Femur (tissue), 1 donor: ENCODE results near the gene NXPH4.

Source experiments
- DNase-seq: peaks from one replicate; pipeline ENCODE4 v3.0.0-alpha.2; 2017

The NXPH4 gene

DNA sequence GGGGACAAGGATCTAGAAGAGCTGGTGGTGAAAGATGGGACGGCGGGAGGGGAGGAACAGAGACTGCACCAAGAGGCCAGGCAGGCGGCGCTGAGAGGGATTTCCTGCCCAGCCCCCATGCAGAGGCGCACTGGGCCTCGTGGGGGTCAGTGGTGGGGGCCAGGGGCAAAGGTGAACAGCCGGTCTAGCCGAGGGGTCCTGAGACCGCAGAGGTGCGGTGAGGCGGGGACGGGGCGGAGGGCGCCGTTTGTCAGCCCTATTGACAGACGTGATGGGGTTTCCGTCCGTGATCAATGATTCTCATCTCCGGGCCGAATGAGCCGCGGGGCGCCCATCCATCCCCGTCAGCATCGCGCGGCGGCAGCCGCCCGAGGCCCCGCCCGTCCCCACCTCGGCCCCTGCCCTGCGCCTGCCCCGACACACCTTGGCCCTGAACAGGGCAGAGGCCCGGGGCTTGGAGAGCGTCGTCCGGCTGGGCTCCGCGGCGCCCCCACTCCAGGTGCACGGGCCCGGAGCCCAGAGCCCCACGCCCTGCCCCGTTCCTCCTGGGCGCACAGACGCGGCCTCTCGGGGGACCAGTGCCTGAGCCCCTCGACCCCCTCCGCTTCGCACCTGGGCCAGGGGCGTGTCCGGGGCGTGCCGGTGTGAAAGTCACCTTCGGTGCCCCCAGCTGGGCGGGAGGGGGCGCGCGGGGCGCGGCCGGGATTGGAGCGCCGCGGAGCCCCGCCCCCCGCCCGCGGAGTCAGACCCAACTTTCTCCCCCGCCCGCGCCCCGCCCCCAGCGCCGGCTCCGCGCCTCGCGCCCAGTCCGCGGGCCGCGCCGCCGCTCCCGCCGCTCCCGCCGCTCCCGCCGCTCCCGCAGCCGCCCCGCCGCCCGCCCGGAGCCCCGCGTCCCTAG, at the start of gene NXPH4:
Gene NXPH4 (plus strand): TSS at position 781 of the 898 bp plus-strand sequence. CDS start 176 bp downstream, outside the sequence.
- DNase-seq = no peak

DNA sequence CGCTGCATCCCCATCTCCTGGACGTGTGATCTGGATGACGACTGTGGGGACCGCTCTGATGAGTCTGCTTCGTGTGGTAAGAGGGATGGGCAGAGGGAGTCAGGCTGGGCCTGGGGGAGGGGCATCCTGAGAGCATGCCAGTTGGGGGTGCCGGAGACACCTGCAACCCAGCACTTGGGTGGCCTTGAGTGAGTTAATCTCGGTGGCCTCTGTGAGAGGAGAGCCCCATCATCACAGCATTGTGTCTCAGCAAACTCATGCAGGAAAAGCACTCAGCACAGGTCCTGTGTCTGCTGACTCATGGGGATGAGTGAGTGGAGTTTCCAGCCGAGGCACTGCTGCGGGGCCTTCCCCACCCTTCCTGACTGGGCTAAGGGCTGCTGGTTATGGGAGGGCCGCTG, 49.6 kb upstream of the NXPH4 start:
- DNase-seq = no peak

DNA sequence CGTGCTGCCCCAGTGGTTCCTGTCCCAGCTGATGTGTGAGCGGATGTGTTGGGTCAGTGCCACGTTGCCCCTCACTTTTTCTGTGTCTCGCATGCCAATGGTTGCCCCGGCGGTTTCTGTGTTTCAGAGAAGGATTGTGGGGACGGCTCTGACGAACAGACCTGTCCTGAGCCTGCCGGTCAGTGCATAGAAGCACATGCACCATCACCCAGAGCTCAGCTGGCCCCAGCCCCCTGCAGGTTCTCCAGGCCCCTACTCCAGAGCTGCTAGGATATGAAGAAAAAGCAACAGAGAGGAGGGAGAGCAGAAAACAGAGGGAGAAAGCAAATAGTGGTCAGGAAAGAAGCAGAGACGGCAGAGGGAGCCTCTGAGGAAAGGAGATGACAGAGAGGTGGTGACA, 48.5 kb upstream of the NXPH4 start:
- DNase-seq = no peak

DNA sequence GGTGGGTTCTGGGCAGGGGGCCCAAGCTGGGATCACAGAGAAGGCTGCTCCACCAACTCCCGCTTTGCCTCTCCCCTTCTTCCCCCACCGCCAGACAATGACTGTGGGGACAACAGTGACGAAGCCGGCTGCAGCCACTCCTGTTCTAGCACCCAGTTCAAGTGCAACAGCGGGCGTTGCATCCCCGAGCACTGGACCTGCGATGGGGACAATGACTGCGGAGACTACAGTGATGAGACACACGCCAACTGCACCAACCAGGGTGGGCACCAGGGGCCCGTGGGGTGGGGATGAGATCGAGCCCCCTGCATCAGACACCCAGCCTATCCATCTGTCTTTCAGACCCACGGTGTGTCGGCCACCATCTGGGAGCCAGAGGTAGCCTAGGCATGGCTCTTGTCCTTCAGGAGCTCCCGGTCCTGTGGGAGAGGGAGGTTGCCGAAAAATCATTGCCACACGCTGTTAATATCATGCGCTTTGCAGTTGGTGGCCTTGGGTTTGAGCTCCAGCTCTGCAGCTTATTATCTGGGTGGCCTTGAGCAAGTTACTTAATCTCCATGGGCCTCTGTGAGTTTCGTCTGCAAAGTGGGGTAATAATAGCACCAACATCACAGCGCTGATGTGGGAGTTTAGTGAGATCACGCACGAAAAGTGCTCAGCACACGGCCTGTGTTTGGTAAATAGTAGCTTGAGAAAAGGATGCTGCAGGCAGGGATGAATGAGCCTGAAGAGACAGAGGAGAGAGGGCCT, 47.4 kb upstream of the NXPH4 start:
- DNase-seq = no peak

GRCh38 chr12:57169969-57170368, 46.6 kb upstream of the NXPH4 start:
- DNase-seq = no peak

GRCh38 chr12:57170408-57170807, 46.2 kb upstream of the NXPH4 start:
- no peak for DNase-seq

- no peak for DNase-seq
Measured at GRCh38 chr12:57170927-57171326, 45.7 kb upstream of the NXPH4 start.

GRCh38 chr12:57171668-57172067, 44.9 kb upstream of the NXPH4 start:
- DNase-seq = no peak

GRCh38 chr12:57173089-57173488, 43.5 kb upstream of the NXPH4 start:
- DNase-seq = no peak

DNA sequence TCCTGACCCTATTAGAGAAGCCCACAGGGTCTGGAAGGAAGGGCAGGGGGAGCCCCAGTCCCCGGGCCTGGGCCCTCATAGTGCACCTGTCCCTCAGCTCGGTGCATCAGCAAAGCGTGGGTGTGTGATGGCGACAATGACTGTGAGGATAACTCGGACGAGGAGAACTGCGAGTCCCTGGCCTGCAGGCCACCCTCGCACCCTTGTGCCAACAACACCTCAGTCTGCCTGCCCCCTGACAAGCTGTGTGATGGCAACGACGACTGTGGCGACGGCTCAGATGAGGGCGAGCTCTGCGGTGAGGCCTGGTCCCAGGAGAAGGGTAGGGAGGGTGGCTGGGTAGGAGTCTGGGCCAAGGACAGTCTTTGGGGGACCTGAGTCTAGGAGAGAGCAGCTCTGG, 42.9 kb upstream of the NXPH4 start:
- DNase-seq = no peak

DNA sequence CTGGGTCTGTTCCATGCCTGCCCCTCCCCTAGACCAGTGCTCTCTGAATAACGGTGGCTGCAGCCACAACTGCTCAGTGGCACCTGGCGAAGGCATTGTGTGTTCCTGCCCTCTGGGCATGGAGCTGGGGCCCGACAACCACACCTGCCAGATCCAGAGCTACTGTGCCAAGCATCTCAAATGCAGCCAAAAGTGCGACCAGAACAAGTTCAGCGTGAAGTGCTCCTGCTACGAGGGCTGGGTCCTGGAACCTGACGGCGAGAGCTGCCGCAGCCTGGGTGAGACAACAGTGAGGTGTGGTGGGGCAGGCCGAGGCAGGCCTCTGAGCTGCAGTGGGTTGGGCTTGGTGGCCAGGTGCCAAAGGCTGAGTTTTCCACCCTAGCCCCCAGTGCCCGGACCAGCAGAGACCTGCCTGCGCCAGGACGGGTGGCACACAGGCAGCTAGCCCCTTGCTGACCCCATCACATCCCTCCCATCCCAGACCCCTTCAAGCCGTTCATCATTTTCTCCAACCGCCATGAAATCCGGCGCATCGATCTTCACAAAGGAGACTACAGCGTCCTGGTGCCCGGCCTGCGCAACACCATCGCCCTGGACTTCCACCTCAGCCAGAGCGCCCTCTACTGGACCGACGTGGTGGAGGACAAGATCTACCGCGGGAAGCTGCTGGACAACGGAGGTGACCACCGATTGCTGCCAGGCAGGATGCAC, 41.0 kb upstream of the NXPH4 start:
- DNase-seq = peak; percentile 81

GRCh38 chr12:57176139-57176477, 40.5 kb upstream of the NXPH4 start:
- no peak for DNase-seq

DNA sequence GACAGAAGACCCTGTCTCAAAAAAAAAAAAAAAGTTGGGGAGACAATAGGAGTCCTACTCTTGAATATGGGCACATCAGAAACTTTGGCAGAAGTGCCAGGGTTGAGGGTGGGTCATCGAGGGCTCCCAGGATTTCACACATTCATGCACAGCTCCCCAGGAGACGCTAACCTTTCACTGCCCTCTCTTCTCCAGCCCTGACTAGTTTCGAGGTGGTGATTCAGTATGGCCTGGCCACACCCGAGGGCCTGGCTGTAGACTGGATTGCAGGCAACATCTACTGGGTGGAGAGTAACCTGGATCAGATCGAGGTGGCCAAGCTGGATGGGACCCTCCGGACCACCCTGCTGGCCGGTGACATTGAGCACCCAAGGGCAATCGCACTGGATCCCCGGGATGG, 39.7 kb upstream of the NXPH4 start:
- DNase-seq = no peak

- no peak for DNase-seq
Measured at GRCh38 chr12:57177354-57177753, 39.2 kb upstream of the NXPH4 start.

DNA sequence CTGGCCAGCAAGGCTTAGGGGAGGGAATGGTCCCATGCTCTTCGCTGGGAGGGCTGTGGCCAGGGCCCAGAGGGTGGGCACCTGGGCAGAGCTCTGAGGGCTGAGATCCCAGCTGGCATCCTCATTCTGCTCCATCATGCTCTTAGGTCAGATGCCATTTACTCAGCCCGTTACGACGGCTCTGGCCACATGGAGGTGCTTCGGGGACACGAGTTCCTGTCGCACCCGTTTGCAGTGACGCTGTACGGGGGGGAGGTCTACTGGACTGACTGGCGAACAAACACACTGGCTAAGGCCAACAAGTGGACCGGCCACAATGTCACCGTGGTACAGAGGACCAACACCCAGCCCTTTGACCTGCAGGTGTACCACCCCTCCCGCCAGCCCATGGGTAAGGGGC, 38.4 kb upstream of the NXPH4 start:
- no peak for DNase-seq

DNA sequence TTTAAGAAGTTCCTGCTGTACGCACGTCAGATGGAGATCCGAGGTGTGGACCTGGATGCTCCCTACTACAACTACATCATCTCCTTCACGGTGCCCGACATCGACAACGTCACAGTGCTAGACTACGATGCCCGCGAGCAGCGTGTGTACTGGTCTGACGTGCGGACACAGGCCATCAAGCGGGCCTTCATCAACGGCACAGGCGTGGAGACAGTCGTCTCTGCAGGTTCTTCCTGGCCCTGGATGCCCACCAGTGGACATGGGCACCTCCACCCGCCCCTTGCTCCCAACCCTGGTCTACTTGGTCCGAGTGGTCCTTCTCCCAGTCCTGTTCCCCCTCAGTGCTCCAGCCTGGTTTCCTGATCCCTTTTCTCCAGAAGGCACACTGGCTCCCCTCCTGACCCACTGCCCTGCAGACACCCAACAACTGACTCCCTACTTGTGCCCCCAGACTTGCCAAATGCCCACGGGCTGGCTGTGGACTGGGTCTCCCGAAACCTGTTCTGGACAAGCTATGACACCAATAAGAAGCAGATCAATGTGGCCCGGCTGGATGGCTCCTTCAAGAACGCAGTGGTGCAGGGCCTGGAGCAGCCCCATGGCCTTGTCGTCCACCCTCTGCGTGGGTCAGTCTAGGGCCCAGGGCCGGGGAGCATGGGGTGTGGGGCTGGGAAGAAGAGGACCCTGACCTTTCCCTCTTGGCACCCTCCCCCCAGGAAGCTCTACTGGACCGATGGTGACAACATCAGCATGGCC, 37.1 kb upstream of the NXPH4 start:
- DNase-seq = no peak

DNA sequence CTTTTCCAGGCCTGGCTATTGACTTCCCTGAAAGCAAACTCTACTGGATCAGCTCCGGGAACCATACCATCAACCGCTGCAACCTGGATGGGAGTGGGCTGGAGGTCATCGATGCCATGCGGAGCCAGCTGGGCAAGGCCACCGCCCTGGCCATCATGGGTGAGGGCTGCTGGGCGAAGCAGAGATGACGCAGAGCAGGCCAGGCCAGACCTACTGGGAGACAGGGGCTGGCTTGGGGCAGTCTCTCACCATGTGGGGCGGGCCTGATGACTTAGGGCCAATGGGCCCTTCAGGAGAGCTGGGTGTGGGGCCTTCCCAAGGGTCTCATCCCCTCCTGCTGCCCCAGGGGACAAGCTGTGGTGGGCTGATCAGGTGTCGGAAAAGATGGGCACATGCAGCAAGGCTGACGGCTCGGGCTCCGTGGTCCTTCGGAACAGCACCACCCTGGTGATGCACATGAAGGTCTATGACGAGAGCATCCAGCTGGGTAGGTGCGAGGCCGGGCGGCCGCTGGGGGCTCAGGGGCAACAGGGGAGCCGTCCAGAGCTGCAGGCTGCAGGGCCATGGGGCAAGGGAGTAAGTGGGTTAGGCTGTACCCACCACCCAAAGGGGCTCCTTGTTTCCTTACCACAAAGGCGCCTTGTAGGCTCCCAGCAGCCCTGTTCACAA, 36.1 kb upstream of the NXPH4 start:
- DNase-seq = no peak

GRCh38 chr12:57181072-57181471, 35.5 kb upstream of the NXPH4 start:
- DNase-seq = no peak

- DNase-seq = no peak
Measured at GRCh38 chr12:57181561-57182155, 34.9 kb upstream of the NXPH4 start.

GRCh38 chr12:57182918-57183575, 33.5 kb upstream of the NXPH4 start:
- peak; percentile 82 for DNase-seq
